HUES64 (cell line): ENCODE measurements around the gene GABRE.

ENCODE experiments used
- H3K27ac ChIP-seq: 2 replicates; pipeline ENCODE4 v1.7.0; 2013; ENCODE audit warnings: low read depth, low read length, inconsistent platforms
- H3K27me3 ChIP-seq: 2 replicates; pipeline ENCODE4 v1.6.1; 2013; ENCODE audit warnings: mild to moderate bottlenecking, low read length; ENCODE audit not compliant: insufficient read depth
- H3K36me3 ChIP-seq: 2 replicates; pipeline ENCODE4 v1.6.1; 2013; ENCODE audit warnings: mild to moderate bottlenecking, low read length; ENCODE audit not compliant: insufficient read depth
- H3K4me1 ChIP-seq: 2 replicates; pipeline ENCODE4 v1.6.1; 2013; ENCODE audit warnings: mild to moderate bottlenecking, low read length, moderate library complexity; ENCODE audit not compliant: insufficient read depth
- H3K4me3 ChIP-seq: 2 replicates; pipeline ENCODE4 v1.5.1; 2013; ENCODE audit warnings: mild to moderate bottlenecking, low read length, moderate library complexity
- H3K9ac ChIP-seq: 2 replicates; pipeline ENCODE4 v1.6.1; 2013; ENCODE audit warnings: mild to moderate bottlenecking, low read depth, low read length
- H3K9me3 ChIP-seq: 2 replicates; pipeline ENCODE4 v1.6.1; 2013; ENCODE audit warnings: low read depth, low read length; ENCODE audit not compliant: insufficient read depth
- WGBS: fragments of 150-250, 120-280 bp; methylation state at CpG from one replicate; pipeline ENCODE4 v1.1.7; 2013; ENCODE audit warnings: missing lambda C conversion rate; 5-methylcytosine and 5-hydroxymethylcytosine counted together

Gene GABRE

DNA sequence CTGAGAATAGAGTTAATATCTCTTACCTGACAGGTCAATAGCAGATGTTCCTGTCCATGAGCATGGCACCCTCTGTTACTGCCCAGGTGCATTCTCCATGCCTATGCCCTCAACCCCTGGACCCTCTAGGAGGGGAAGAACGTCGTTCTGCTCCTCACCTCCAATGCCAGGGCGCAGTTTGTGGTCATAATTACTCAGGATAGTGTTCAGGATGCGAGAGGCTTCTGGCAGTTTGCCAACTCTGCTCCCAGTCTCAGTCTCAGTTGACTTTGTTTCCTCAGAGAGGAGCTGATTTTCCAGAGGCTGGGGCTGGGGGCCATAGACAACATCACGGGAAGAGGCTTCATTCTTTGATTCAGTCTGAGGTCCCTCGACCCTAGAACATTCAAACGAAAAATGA, 4.4 kb downstream of the GABRE start:
- H3K4me3 ChIP-seq = no peak overlapping the region

DNA sequence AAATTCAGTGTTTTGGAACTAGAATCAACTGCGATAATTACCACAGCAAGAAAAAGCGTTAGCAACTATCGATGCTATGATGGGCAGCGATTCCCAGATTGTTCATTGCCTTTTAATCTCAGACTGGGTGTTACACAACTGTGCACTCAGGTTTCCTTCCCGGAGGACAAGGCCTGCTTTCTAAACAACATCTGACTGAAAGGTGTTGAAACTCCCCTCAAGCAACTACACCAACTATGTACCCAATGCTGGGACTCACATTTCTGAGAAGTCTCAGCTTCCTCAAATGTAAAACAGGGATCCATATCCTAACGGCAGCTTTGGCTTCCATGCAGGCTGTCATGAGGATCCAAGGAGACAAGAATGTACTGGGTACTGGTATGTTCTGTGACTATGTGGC, 8.2 kb downstream of the GABRE start:
- no peaks in the 10 kb centered on the region for H3K27me3 ChIP-seq
- no peaks in the 10 kb centered on the region for H3K4me1 ChIP-seq
- H3K9me3 ChIP-seq = no peaks in the 10 kb centered on the region
- no peaks in the 10 kb centered on the region for H3K36me3 ChIP-seq
- no peak overlapping the region for H3K4me3 ChIP-seq
- H3K27ac ChIP-seq = no peak overlapping the region
- 97% methylated on average over 6 of the region's 6 CpGs for WGBS
- H3K9ac ChIP-seq = no peak overlapping the region

More for the DNA sequence above, 4.4 kb downstream of the GABRE start:
- Histone ChIP-seq H3K27ac (no peak overlapping the region), H3K9me3 (no peaks in the 10 kb centered on the region), H3K4me1 (no peaks in the 10 kb centered on the region), H3K27me3 (peaks cover 21% of the 10 kb centered on the region), H3K9ac (no peak overlapping the region), H3K36me3 (no peaks in the 10 kb centered on the region)
- WGBS = 94% methylated on average over 7 of the region's 7 CpGs

DNA sequence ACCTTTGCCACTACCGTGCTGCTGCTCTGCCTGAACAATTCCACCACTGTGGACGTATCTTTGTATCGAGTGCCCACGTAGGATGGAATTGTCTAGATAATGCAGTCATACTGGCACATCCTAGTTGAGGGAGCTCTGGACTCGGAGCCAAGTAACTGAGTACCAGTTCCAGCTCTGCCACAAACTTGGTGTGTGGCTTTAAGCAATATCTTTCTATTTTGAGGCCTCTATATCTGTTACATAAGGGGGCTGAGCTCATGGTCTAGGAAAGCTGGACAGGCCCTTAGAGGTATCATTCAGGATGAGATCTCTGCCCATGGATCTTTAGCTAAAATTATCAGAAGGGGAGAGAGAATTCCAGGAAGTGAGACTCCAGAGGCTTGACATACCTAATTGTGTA, 12.4 kb downstream of the GABRE start:
- Histone ChIP-seq H3K4me1 (no peaks in the 10 kb centered on the region), H3K27ac (no peak overlapping the region), H3K9me3 (no peaks in the 10 kb centered on the region), H3K27me3 (no peaks in the 10 kb centered on the region), H3K9ac (no peak overlapping the region), H3K36me3 (no peaks in the 10 kb centered on the region), H3K4me3 (no peak overlapping the region)
- WGBS = 96% methylated on average over 5 of the region's 5 CpGs

DNA sequence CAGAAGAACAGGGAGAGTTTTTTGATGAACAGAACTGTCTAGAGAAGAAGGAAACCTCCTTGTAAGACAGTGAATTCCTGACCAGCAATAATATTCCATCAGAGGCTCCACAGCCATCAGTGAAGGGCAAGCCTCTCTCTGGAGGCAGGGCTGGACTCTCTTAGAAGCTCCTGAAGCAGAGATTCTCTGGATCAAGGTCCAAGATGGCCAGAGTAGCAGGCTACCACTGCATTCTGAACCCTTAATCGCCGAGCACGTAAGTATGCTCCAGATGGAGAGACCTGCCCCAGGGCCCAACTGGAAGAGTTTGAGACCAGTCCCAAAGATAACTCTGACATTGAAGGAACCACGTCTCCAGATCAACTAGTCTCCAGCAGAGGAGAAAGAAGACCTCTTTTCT, 16.4 kb downstream of the GABRE start:
- H3K27me3 ChIP-seq = no peaks in the 10 kb centered on the region
- H3K36me3 ChIP-seq = no peaks in the 10 kb centered on the region
- no peak overlapping the region for H3K27ac ChIP-seq
- H3K4me3 ChIP-seq = no peak overlapping the region
- WGBS = 92% methylated on average over 4 of the region's 4 CpGs
- H3K4me1 ChIP-seq = no peaks in the 10 kb centered on the region
- H3K9me3 ChIP-seq = no peaks in the 10 kb centered on the region
- H3K9ac ChIP-seq = no peak overlapping the region

DNA sequence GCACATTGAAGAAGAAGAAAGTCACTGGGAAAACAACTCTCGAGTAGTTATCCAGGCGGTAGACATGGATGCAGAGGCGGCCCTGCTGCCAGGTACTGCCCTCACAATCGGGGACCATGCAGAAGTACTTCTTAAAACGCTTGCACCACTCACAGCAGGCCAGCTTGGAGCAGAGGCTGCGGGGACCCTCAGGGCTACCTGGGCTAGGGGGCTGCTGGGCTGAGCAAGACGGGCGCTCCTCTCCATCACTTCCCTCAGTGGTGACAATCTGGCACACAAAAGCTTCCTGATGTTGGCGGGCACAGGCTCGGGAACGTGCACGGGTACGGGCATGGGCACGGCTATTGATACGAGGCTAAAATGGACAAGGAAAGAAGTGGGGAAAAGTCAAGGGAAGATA, 19.7 kb downstream of the GABRE start:
- Histone ChIP-seq H3K9me3 (no peaks in the 10 kb centered on the region), H3K27ac (no peak overlapping the region), H3K36me3 (no peaks in the 10 kb centered on the region), H3K9ac (no peak overlapping the region), H3K27me3 (no peaks in the 10 kb centered on the region), H3K4me3 (no peak overlapping the region), H3K4me1 (no peaks in the 10 kb centered on the region)
- WGBS = 96% methylated on average over 15 of the region's 15 CpGs

DNA sequence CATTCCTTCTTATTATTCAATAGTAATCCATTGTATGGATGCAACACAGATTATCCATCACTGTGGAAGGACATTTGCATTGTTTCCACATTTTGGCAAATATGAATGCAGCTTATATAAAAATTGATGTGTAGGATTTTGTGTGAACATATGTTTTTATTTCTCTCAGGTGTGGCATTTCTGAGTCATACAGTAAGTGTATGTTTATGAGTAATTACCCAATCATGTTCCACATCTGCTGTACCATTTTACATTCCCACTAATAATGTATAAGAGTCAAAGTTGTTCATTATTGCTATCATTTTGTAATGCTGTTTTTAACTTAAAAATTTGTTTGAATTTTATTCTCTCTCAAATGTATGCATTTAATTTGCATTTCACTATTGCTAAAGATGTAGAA, 36.3 kb downstream of the GABRE start:
- H3K9me3 ChIP-seq = no peaks in the 10 kb centered on the region
- H3K9ac ChIP-seq = no peak overlapping the region
- H3K27ac ChIP-seq = no peak overlapping the region
- no peak overlapping the region for H3K4me3 ChIP-seq
- no peaks in the 10 kb centered on the region for H3K36me3 ChIP-seq
- no peaks in the 10 kb centered on the region for H3K27me3 ChIP-seq
- no peaks in the 10 kb centered on the region for H3K4me1 ChIP-seq

DNA sequence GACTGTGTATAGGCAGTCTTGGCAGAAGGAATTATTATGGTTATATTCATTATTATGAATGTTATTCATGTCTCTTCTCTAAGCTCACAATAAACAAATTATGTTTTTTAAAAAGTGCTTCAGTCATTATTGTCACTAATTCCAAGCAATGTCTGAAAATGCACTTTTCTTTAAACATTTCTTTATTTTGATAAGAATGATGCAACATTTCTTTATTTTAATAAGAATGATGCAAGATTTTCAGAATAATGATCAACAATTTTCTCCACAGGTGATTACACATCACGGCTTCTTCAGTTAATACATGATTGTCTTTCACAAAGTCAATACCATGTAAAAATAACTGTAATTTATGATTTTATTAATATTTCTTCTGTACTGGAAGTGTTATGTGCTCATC, 39.1 kb downstream of the GABRE start:
- H3K27ac ChIP-seq = no peak overlapping the region
- no peaks in the 10 kb centered on the region for H3K27me3 ChIP-seq
- H3K4me3 ChIP-seq = no peak overlapping the region
- H3K36me3 ChIP-seq = no peaks in the 10 kb centered on the region
- H3K4me1 ChIP-seq = no peaks in the 10 kb centered on the region
- no peak overlapping the region for H3K9ac ChIP-seq
- no peaks in the 10 kb centered on the region for H3K9me3 ChIP-seq
- no CpG with 5 or more reads among the region's 1 CpG for WGBS

DNA sequence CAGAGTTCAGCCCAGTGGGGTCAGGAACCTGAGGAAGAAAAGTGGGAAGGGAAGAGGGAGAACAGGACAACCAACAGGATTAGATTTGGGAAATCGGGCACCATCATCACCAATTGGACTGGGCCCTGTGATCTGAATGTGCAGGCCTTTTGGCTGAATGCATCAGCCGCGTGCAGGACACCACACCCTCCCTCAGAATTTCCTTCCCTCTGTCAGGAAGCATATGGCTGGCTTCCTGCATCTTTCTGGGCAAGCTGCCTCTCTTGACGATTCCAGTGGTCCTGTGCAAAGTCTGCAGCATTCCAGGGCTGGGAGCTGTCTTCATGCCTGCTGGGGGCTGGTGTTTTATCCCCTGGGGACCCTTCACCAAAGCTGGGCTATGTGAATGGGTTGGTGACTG, 45.4 kb downstream of the GABRE start:
- 90% methylated on average over 4 of the region's 4 CpGs for WGBS
- H3K27ac ChIP-seq = no peak overlapping the region
- no peak overlapping the region for H3K9ac ChIP-seq

DNA sequence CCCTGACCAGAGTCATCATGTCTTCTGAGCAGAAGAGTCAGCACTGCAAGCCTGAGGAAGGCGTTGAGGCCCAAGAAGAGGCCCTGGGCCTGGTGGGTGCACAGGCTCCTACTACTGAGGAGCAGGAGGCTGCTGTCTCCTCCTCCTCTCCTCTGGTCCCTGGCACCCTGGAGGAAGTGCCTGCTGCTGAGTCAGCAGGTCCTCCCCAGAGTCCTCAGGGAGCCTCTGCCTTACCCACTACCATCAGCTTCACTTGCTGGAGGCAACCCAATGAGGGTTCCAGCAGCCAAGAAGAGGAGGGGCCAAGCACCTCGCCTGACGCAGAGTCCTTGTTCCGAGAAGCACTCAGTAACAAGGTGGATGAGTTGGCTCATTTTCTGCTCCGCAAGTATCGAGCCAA, 50.8 kb downstream of the GABRE start:
- H3K36me3 ChIP-seq = no peaks in the 10 kb centered on the region
- 94% methylated on average over 6 of the region's 6 CpGs for WGBS
- H3K4me1 ChIP-seq = no peaks in the 10 kb centered on the region
- no peaks in the 10 kb centered on the region for H3K27me3 ChIP-seq
- no peak overlapping the region for H3K4me3 ChIP-seq
- no peak overlapping the region for H3K9ac ChIP-seq
- no peaks in the 10 kb centered on the region for H3K9me3 ChIP-seq
- H3K27ac ChIP-seq = no peak overlapping the region

More for the DNA sequence above, 45.4 kb downstream of the GABRE start:
- Histone ChIP-seq H3K4me1 (no peaks in the 10 kb centered on the region), H3K4me3 (no peak overlapping the region), H3K9me3 (no peaks in the 10 kb centered on the region), H3K36me3 (no peaks in the 10 kb centered on the region), H3K27me3 (no peaks in the 10 kb centered on the region)

DNA sequence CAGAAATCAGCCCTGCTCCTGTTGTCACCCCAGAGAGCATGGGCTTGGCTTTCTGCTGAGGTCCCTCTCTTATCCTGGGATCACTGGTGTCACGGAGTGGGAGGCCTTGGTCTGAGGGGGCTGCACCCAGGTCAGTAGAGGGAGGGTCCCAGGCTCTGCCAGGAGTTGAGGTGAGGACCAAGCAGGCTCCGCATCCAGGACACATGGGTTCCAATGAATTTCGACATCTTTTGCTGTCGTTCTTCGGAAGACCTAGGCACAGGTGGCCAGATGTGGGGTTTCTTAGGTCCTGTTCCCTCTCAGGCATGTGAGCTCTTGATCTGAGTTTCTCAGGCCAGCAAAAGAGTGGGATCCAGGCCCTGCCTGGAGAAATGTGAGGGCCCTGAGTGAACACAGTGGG, 51.8 kb downstream of the GABRE start:
- H3K9me3 ChIP-seq = no peaks in the 10 kb centered on the region
- H3K4me3 ChIP-seq = no peak overlapping the region
- H3K9ac ChIP-seq = no peak overlapping the region
- no peak overlapping the region for H3K27ac ChIP-seq
- H3K4me1 ChIP-seq = no peaks in the 10 kb centered on the region
- no peaks in the 10 kb centered on the region for H3K27me3 ChIP-seq
- H3K36me3 ChIP-seq = no peaks in the 10 kb centered on the region
- WGBS = 95% methylated on average over 5 of the region's 5 CpGs

DNA sequence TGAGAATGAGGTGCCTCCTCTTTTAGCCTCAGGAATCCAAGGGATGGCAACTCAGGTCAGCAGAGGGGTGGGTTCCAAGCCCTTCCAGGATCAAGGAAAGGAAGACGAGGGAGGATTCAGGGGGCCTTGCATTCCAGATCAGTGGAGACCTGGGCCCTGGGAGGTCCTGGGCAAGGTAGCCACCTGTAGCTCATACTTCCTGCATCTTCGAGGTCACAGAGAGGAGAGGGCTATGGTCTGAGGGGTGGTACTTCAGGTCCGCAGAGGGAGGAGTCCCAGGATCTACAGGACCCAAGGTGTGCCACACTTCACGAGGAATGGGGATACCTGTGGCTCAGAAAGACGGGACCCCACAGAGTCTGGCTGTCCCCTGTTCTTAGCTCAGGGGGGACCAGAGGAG, 52.6 kb downstream of the GABRE start:
- Histone ChIP-seq H3K27ac (no peak overlapping the region), H3K36me3 (no peaks in the 10 kb centered on the region), H3K4me1 (no peaks in the 10 kb centered on the region), H3K9me3 (no peaks in the 10 kb centered on the region), H3K9ac (no peak overlapping the region), H3K4me3 (no peak overlapping the region), H3K27me3 (no peaks in the 10 kb centered on the region)
- WGBS = 91% methylated on average over 5 of the region's 5 CpGs

DNA sequence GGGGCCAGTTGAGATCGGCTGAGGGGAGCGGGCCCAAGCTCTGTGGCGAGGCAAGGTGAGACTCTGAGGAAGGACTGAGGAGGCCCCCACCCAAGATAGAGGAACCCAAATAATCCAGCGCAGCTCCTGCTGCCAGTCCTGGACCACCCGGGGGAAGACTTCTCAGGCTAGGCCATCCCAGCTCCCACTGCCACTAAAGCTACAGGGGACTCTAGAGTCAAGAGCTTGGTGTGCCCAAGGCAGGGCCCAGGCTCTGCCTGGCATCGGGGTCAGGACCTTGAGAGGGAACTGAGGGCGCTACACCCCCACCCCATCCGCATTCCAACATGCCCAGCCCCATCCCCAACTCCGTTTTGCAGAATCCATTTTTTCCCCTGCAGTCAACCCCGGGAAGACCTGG, 53.2 kb downstream of the GABRE start:
- Histone ChIP-seq H3K36me3 (no peaks in the 10 kb centered on the region), H3K27ac (no peak overlapping the region), H3K27me3 (no peaks in the 10 kb centered on the region), H3K9ac (no peak overlapping the region), H3K9me3 (no peaks in the 10 kb centered on the region), H3K4me3 (no peak overlapping the region), H3K4me1 (no peaks in the 10 kb centered on the region)
- WGBS = 96% methylated on average over 8 of the region's 10 CpGs
